Inflammatory macrophage treated with lipopolysaccharide for 1 hour (primary cell): ENCODE results near the gene SHISAL1.

Experiments
- DNase-seq, 2 donors: peaks; one replicate each; pipeline ENCODE4 v3.0.0-alpha.2; 2020 to 2022

SHISAL1 gene

GRCh38 chr22:44206330-44206645, 106.5 kb downstream of the SHISAL1 start:
- DNase-seq = no peak

- DNase-seq = no peak
Observed at GRCh38 chr22:44205516-44206329, 107.0 kb downstream of the SHISAL1 start.

GRCh38 chr22:44204739-44205515, 107.8 kb downstream of the SHISAL1 start:
- DNase-seq = no peak

- DNase-seq = no peak
Observed at GRCh38 chr22:44203203-44203602, 109.5 kb downstream of the SHISAL1 start.

GRCh38 chr22:44202261-44202789, 110.4 kb downstream of the SHISAL1 start:
- no peak for DNase-seq

- no peak for DNase-seq
Observed at GRCh38 chr22:44201665-44202064, 111.1 kb downstream of the SHISAL1 start.

GRCh38 chr22:44200855-44201550, 111.7 kb downstream of the SHISAL1 start:
- DNase-seq = no peak

GRCh38 chr22:44200451-44200850, 112.3 kb downstream of the SHISAL1 start:
- no peak for DNase-seq

GRCh38 chr22:44199866-44200265, 112.9 kb downstream of the SHISAL1 start:
- no peak for DNase-seq

GRCh38 chr22:44199164-44199563, 113.6 kb downstream of the SHISAL1 start:
- DNase-seq = no peak

- DNase-seq = no peak
Observed at GRCh38 chr22:44197271-44197670, 115.5 kb downstream of the SHISAL1 start.

- no peak for DNase-seq
Observed at GRCh38 chr22:44196731-44197131, 116.0 kb downstream of the SHISAL1 start.

- no peak for DNase-seq
Observed at GRCh38 chr22:44196241-44196640, 116.5 kb downstream of the SHISAL1 start.

- no peak for DNase-seq
Observed at GRCh38 chr22:44195189-44195871, 117.4 kb downstream of the SHISAL1 start.

- DNase-seq = no peak
Observed at GRCh38 chr22:44194569-44194968, 118.2 kb downstream of the SHISAL1 start.
